Stimulated activated CD4-positive, alpha-beta T cell treated with anti-CD3 and anti-CD28 coated beads, Interleukin-4, amount 100 ng/mL, for 1 hour (primary cell): Measurements from ENCODE around the gene STRBP.
"Not testable (repeated sequence)": the region's sequence is repeated elsewhere in the genome, so short reads cannot be mapped to it uniquely, and the experiment has no call there.

Experiments
- DNase-seq: peaks from one replicate; pipeline ENCODE4 v3.0.0-alpha.2; 2020

STRBP gene

GRCh38 chr9:123248630-123249029 lies 19.8 kb downstream of the STRBP start:
- DNase-seq: no peak

- DNase-seq: no peak
Measured at GRCh38 chr9:123246534-123246933, 21.9 kb downstream of the STRBP start.

- no peak for DNase-seq
Measured at GRCh38 chr9:123239726-123240125, 28.7 kb downstream of the STRBP start.

DNA sequence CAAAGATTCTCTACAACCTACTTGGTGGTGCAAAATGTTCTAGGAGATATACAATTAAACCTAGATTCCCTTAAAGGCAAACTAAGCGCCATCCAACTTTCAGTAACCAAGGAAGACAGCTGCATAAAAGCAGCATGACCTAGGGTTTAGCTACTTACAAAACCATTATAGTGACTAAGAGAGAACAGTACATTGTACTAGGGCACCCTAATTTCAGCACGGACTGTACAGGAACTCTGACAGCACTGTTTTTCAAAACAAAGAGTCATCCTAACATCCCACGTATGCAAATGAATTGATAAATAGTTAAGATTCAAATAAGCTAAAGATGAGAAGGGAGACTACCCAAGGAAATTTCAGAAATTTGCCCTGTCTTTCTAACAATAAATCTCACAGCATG lies 30.0 kb downstream of the STRBP start:
- no peak for DNase-seq

GRCh38 chr9:123237220-123237619 lies 31.2 kb downstream of the STRBP start:
- DNase-seq: no peak

DNA sequence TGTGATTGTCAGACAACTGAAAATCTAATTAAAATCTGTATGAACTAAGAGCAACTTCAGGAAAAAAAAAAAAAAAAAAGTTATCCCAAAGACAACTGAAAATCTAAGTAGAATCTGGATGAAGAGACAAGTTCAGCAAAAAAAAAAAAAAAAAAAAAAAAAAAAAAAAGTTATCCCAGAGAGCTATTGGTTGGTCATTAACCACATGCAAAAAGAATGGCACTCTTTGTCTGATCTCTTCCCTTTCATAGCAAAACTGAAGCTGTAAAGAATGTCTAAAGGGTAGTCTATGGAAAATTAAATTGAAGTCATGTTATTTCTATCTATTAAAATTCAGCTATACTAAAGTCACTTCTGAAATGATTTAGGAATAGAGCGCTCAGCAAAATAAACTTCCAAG lies 32.9 kb downstream of the STRBP start:
- no peak for DNase-seq

DNA sequence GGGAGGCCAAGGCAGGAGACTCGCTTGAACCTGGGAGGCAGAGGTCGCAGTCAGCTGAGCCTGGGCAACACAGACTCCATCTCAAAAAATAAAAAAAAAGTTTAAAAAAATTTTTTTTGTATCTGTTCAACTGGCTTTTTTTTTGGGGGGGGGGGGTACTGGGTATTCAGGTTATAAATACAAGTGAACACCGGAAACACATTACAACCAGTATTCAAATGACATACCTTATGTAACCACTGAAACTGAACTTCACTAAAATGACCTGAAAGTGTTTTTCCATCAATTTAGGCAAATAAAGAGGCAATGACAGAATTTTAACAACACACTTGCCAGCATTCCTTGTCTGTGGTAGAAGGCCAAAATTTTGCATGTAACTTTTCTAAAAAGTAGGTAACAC lies 33.5 kb downstream of the STRBP start:
- no peak for DNase-seq

DNA sequence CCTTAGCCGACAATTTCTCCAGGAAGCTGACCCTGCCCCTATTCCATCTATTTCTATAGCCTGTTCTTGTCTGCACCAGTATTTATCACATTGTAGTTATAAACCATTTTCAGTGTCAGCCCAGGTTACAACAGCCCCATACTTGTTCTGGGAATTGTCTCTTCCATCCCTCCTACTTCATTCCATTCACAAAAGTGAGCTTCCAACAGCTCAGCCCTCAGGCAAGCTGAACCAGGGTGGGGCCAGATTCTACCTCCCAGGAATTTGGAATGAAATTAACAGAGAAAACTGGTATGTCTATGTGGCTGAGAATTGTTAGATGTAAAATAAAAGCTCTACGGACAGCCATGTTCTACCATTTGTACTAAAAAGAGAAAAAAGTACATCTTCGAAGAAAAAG lies 36.1 kb downstream of the STRBP start:
- DNase-seq: no peak

GRCh38 chr9:123231421-123231820 lies 37.0 kb downstream of the STRBP start:
- no peak for DNase-seq

GRCh38 chr9:123228967-123229366 lies 39.4 kb downstream of the STRBP start:
- no peak for DNase-seq

GRCh38 chr9:123225995-123226394 lies 42.4 kb downstream of the STRBP start:
- no peak for DNase-seq

DNA sequence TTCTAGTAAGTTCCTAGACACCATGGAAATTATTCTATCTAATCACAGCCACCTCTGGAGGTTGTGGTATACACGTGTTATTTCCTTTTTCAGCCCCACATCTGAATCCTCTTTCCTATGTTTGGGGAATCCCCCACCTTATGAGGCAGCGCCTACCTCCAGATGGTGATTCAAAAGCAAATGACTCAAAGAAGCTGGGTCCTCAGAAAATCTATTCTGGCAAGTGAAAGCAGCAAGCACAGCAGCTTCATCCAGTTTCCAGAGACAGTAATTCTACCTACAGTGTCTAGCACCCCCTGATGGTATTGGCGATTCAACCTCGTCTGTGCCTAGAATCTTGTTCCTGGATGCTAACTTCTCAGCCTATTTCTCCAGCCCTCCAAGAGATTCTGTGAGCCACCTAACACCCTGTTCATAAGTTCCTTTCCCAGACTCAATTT lies 43.0 kb downstream of the STRBP start:
- peak; percentile 41 for DNase-seq

DNA sequence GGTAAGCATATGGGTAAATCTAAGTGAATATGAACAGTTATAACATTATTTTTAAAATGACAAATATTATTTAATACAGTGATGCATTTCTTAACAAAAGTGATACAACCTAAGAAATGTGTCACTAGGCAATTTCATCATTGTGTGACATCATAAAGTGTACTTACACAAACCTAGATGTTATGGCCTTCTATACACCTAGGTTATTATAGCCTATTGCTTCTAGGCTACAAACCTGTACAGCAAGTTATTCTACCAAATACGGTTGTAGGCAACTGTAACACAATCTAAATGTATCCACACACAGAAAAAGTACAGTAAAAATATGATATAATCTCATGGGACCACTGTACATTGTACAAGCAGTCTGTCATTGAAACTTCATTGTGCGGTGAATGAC lies 48.3 kb downstream of the STRBP start:
- no peak for DNase-seq

- DNase-seq: no peak
Measured at GRCh38 chr9:123218831-123219230, 49.6 kb downstream of the STRBP start.

DNA sequence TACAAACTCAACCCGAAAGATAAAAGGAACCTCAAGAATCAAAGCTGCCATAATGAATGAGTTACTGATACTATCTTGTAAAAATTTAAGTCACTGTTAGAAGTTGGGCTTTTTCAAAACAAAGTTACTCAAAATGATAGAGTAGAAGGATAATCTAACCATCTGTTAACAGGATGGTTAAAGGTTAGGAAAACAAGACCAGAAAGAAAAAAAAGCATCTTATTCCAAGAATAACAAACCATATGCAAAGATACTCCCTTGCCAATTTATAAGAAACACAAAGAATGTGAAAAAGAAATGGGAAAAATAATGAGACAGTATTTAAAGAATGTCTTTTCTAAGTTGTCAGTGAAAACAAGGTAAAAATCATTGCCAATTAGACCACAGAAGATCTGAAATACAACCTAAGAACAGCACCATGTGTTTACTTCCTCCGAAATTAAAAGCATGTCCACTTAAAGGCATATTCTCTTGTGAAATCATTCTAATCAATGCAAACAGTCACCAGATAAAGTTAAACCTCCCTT lies 51.2 kb downstream of the STRBP start:
- DNase-seq: no peak

GRCh38 chr9:123216251-123216797 lies 52.1 kb downstream of the STRBP start:
- no peak for DNase-seq

- DNase-seq: no peak
Measured at GRCh38 chr9:123211081-123211480, 57.3 kb downstream of the STRBP start.

DNA sequence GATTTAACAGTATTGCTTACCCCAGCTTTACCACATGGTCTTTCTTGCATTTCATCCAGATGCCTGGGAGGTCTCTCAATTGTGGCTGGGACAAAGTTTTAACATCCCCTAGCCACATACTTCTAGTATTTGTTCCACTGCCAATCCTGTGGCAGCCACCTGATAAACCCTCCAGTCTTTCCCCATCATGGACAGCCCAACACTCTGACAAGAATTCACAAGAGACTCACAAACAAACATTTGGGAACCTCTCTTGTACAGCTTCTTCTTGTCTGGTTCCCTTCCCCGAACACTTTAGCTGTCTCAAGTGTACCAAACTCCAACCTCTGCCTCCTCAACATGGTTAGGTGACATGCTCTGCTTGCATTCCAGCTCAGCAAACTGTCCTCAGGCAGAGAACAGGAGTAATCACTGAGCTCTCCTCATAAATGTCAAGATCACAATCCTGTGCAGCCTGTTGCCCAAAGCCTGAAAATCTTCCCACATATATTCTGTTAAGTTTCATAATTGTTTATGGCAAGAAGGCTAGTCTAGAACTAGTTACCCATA lies 59.7 kb downstream of the STRBP start:
- DNase-seq: no peak

GRCh38 chr9:123206065-123206464 lies 62.3 kb downstream of the STRBP start:
- DNase-seq: no peak

GRCh38 chr9:123201083-123201482 lies 67.3 kb downstream of the STRBP start:
- DNase-seq: no peak

DNA sequence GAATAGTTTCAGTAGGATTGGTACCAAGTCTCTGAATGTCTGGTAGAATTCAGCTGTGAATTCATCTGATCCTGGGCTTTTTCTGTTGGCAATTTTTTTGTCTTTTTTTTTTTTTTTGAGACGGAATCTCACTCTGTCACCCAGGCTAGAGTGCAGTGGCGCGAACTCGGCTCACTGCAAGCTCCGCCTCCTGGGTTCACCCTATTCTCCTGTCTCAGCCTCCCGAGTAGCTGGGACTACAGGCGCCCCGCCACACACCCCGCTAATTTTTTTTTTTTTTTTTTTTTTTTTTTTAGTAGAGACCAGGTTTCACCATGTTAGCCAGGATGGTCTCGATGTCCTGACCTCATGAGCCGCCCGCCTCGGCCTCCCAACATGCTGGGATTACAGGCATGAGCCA lies 67.9 kb downstream of the STRBP start:
- not testable (repeated sequence) for DNase-seq

DNA sequence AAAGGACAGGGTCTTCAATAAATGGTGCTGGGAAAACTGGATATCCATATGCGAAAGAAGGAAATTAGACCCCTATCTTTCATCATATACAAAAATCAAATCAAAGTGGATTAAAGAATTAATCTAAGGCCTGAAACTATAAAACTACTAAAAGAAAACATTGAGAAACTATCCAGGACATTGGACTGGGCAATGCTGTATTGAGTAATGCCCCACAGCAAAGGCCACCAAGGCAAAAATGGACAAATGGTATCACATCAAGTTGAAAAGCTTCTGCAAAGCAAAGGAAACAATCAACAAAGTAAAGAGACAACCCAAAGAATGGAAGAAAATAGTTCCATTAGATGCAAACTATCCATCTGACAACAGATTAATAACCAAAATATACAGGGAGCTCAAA lies 72.3 kb downstream of the STRBP start:
- no peak for DNase-seq

DNA sequence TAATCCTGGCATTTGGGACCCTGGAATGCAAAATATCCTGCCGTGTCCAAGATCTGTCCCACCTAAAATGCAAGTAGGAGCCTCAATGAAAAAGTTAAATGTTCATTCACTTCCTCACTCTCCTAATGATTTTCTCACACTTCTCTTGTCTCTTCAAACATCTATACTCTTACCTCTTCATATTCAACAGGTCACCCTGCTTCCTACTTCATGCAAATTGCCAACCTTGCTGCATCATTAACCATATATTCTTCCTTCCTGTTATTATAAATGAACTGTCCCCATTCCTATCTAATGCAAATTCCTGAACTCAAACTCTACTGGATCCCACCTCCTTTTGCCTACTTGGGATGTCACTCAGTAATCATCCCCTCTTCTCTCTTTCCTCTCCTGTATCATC lies 74.4 kb downstream of the STRBP start:
- no peak for DNase-seq

GRCh38 chr9:123191680-123192079 lies 76.7 kb downstream of the STRBP start:
- no peak for DNase-seq

- no peak for DNase-seq
Measured at GRCh38 chr9:123191260-123191659, 77.1 kb downstream of the STRBP start.
